ENCODE measurements around the gene SLC5A12. TPM values are rescaled to one million over a fixed set of nuclear protein-coding genes. Genes with fewer than 3 reads are reported as not detected.

SLC5A12 gene
- total RNA-seq, 2 experiments from 2014 or later = not detected

DNA sequence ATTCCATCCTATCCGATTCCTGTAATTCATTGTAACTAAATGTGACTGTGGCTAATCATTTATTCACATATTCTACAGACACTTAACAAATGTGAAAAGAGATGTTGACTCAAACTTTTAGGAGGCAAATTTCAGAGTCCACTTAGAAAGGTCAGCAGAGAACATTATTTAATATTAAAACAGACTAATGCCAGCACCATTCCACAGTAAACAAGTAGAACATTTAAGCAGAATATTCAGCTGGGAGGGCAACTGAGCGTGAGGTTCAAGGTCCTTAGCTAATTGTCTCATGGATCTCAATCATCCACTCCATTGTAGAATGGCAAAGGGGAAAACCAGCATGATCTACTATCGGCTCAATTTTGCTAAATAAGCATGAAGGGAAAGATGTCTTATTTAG is 5.1 kb upstream of the SLC5A12 start:
- Mint-ChIP-seq H3K4me3 (no peak overlapping the region), H3K4me1 (ENCODE audit: low read depth) (no peaks in the 10 kb centered on the region), H3K36me3 (ENCODE audit: low read depth) (no peaks in the 10 kb centered on the region), H3K9me3 (peaks cover 6% of the 10 kb centered on the region), H3K27ac (no peak overlapping the region), H3K27me3 (no peaks in the 10 kb centered on the region)
- CTCF ChIA-PET = no interaction called here
- POLR2A ChIA-PET = no interaction called here
- intact Hi-C loops (cut with micrococcal nuclease) = no loop called here
- ATAC-seq (no peak), DNase-seq (no peak)
- TF ChIP-seq, protein P1, sequence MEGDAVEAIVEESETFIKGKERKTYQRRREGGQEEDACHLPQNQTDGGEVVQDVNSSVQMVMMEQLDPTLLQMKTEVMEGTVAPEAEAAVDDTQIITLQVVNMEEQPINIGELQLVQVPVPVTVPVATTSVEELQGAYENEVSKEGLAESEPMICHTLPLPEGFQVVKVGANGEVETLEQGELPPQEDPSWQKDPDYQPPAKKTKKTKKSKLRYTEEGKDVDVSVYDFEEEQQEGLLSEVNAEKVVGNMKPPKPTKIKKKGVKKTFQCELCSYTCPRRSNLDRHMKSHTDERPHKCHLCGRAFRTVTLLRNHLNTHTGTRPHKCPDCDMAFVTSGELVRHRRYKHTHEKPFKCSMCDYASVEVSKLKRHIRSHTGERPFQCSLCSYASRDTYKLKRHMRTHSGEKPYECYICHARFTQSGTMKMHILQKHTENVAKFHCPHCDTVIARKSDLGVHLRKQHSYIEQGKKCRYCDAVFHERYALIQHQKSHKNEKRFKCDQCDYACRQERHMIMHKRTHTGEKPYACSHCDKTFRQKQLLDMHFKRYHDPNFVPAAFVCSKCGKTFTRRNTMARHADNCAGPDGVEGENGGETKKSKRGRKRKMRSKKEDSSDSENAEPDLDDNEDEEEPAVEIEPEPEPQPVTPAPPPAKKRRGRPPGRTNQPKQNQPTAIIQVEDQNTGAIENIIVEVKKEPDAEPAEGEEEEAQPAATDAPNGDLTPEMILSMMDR (IDR thresholded peaks at IDR 0.05) = no peak

DNA sequence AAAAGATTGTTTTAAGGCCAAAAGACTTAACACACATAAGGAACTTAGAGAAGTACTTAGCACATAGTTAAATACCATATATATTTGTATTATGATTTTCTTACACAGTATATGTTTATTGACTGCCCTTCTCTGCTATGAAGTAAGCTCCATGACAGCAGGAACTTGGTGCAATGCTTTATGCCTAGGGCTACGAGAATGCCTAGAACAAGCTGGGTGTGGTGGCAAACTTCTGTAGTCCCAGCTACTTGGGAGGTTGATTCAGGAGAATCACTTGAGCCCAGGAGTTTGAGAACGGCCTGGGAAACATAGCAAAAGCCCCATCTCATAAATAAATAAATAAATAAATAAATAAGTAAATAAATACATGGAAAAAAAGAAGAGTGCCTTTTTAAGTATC is 1.9 kb downstream of the SLC5A12 start:
- POLR2A ChIA-PET = no interaction called here
- TF ChIP-seq, protein P1 (IDR thresholded peaks at IDR 0.05) = no peak
- no peak overlapping the region for H3K4me3 Mint-ChIP-seq
- DNase-seq (no peak), ATAC-seq (no peak)
- intact Hi-C loops (cut with micrococcal nuclease) = no loop called here
- H3K27me3 Mint-ChIP-seq = no peaks in the 10 kb centered on the region
- H3K4me1 Mint-ChIP-seq (ENCODE audit: low read depth) = no peaks in the 10 kb centered on the region
- peaks cover 3% of the 10 kb centered on the region for H3K9me3 Mint-ChIP-seq
- H3K27ac Mint-ChIP-seq = no peak overlapping the region
- H3K36me3 Mint-ChIP-seq (ENCODE audit: low read depth) = no peaks in the 10 kb centered on the region
- CTCF ChIA-PET = no interaction called here

DNA sequence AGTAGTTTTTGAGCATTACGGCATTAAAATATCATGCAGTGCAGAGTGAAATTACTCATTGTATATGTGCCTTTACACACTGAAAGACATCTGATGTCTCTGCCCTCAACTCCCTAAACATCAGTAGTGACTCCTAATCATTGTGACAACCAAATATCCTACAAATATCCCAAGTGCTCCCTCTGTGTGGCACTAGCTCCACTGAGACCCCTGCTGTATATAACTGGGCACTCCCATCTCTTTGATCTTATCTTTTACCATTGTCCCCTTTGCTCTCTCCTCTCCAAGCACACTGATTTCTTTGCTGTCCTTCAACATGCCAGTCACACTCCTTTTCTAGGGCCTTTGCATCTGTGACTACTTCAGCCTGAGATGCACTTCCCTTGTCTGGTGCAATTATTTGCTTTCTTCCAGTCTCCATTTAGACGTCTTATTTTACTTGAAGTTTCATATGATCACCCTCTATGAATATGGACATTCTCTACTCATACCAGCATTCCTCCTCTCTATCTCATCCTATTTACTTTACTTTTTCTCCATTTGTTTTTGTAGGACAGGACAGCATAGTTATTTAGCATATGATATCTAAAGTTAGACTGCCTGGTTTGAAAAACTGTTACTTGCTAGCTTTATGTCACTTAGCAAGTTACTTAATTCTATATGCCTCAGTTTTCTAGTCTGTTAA is 2.4 kb downstream of the SLC5A12 start:
- Mint-ChIP-seq H3K36me3 (ENCODE audit: low read depth) (no peaks in the 10 kb centered on the region), H3K27ac (no peak overlapping the region), H3K4me1 (ENCODE audit: low read depth) (no peaks in the 10 kb centered on the region), H3K4me3 (no peak overlapping the region), H3K27me3 (no peaks in the 10 kb centered on the region), H3K9me3 (peaks cover 3% of the 10 kb centered on the region)
- no peak for ATAC-seq
- DNase-seq = no peak
- intact Hi-C loops (cut with micrococcal nuclease) = no loop called here
- CTCF ChIA-PET = no interaction called here
- TF ChIP-seq, protein P1 (IDR thresholded peaks at IDR 0.05) = no peak
- POLR2A ChIA-PET = no interaction called here

DNA sequence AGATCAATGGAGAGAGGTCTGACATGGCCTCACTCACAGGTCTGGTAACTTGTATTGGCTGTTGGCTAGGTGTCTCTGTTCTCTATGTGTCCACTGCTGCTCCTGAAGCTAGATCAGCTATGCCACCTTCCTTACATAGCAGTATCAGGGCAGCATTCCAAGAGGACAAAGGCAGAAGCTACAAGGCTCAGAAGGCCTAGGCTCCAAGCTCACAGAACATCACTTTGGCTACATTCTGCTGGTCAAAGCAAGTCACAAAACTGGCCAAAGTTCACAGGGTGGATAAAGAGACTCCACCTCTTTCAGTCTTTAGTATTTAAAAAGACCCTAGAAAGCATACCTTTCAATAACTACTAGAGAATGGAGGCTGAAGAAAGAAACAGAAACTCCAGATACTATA is 4.1 kb downstream of the SLC5A12 start:
- Mint-ChIP-seq H3K27me3 (no peaks in the 10 kb centered on the region), H3K27ac (no peak overlapping the region), H3K4me3 (no peak overlapping the region), H3K9me3 (peaks cover 4% of the 10 kb centered on the region), H3K36me3 (ENCODE audit: low read depth) (no peaks in the 10 kb centered on the region), H3K4me1 (ENCODE audit: low read depth) (no peaks in the 10 kb centered on the region)
- CTCF ChIA-PET = no interaction called here
- intact Hi-C loops (cut with micrococcal nuclease) = no loop called here
- DNase-seq (no peak), ATAC-seq (no peak)
- POLR2A ChIA-PET = no interaction called here
- TF ChIP-seq, protein P1 (IDR thresholded peaks at IDR 0.05) = no peak

DNA sequence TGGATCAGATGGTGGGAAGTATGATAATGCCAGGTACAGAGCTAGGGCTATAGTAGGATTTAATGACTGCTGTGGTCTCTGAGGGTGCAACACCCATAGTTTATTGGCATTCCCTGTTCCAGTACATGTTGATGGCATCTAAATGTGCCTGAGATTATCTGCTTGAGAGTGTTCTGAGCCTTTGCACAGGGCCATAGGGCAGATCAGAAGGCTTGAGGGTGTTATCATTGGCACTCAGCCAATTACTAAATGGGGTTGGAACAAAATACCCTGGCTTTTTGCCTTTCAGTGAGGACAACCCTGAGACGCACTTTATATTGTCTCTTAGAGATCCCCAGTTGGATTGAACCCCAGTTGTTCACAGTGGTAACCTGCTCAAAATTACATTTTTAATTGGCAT is 6.7 kb downstream of the SLC5A12 start:
- no peaks in the 10 kb centered on the region for H3K4me1 Mint-ChIP-seq (ENCODE audit: low read depth)
- CTCF ChIA-PET = no interaction called here
- no peaks in the 10 kb centered on the region for H3K27me3 Mint-ChIP-seq
- peaks cover 6% of the 10 kb centered on the region for H3K9me3 Mint-ChIP-seq
- H3K4me3 Mint-ChIP-seq = no peak overlapping the region
- H3K27ac Mint-ChIP-seq = no peak overlapping the region
- TF ChIP-seq, protein P1 (IDR thresholded peaks at IDR 0.05) = no peak
- ATAC-seq = no peak
- DNase-seq = no peak
- POLR2A ChIA-PET = no interaction called here
- no peaks in the 10 kb centered on the region for H3K36me3 Mint-ChIP-seq (ENCODE audit: low read depth)
- intact Hi-C loops (cut with micrococcal nuclease) = no loop called here
